GM19035 (cell line): Measurements from ENCODE around the gene TMEM252.

Source experiments
- ATAC-seq: cut with Tn5 transposase; IDR thresholded peaks from one replicate; pipeline ENCODE4 v1.9.1; 2021; ENCODE audit not compliant: unreplicated experiment

TMEM252 gene

GRCh38 chr9:68540712-68541535 lies at the start of gene TMEM252:
TSS of gene TMEM252 (minus strand) at chr9:68540883. CDS start at chr9:68540814, 69 bp downstream.
- no peak for ATAC-seq

GRCh38 chr9:68585034-68585761 lies 44.5 kb upstream of the TMEM252 start:
- ATAC-seq: no peak

DNA sequence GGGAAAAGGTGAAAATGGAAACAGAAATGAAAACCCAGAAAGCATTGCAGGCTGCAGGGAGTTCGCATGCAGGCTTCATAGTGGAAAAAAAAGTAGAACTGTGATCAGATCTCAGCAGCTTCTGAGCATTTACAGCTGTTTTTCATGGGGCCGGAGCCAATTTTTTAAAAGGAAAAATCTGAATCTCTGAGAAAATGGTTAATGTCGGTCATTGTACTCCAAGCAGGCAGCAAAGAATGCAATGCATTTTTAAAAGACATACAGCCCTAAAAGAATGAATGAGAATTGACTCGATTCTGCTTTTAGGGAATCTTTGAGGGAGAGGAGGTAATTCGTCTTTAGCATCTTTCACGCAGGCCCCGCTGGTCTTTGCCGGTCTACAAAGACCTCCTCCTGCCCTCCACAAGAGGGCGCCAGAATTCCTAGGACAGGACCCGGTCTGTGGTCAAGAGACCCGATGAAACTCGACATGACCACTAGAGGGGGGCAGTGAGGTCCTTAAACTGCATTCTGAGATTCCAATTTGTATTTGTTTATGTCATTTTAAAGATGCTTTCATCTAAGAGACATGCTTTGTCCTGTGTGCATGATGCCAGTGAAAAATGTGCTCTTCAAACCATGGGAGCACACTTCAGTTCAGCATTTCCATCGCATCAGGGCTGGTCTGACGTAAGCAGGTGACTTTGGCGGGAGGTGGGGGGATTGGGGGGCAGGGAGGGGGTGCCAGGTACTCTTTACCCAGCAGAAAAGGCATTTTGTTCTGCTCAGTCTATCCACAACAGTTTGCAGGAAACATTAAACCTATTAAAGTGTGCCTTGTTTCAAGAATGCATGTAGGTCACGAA lies 43.7 kb upstream of the TMEM252 start:
- peak; percentile 96 for ATAC-seq

GRCh38 chr9:68581696-68582095 lies 41.0 kb upstream of the TMEM252 start:
- ATAC-seq: no peak

GRCh38 chr9:68577774-68578591 lies 37.3 kb upstream of the TMEM252 start:
- ATAC-seq: peak; percentile 83

GRCh38 chr9:68575817-68576216 lies 35.1 kb upstream of the TMEM252 start:
- no peak for ATAC-seq

DNA sequence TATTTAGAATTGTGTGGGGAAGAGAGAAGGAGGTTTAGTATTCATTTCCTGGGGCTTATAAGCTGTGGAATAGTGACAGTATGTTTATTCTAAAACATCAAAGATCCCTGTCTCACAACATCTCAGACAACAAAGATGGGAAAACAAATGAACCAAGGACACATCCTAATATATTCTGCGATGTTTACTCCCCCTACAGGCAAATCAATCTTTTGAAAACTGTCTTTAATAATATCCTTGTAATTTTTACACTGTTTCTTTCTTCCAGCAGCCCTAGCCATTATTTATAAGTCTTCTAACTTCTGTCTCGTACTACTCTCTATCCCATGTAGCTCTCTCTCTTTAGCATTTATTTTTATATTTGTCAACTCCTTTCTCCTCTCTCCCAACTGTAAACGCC lies 33.5 kb upstream of the TMEM252 start:
- no peak for ATAC-seq

DNA sequence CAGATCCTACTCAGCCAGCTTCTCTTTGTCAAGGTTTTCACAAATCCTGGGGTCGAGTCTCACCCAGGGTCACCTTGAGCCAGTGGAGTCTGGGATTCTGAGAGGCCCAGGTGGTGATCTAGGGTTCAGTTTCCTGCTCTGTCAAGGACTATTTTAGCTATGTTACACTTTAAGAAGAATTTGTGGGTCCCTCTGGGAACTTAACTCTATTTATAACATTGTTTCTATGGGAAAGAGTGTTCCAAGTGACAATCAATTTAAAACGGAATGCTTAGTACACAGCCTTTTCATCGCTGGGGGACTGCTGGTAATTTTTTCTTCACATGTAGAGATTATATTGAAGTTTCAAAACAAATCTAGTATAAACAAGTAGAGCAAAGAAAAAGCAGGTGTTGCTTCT lies 26.9 kb upstream of the TMEM252 start:
- ATAC-seq: no peak

- no peak for ATAC-seq
Measured at GRCh38 chr9:68562461-68562860, 21.8 kb upstream of the TMEM252 start.

GRCh38 chr9:68560071-68560844 lies 19.6 kb upstream of the TMEM252 start:
- no peak for ATAC-seq

GRCh38 chr9:68558545-68558944 lies 17.9 kb upstream of the TMEM252 start:
- ATAC-seq: no peak

- ATAC-seq: no peak
Measured at GRCh38 chr9:68555437-68556150, 14.9 kb upstream of the TMEM252 start.

DNA sequence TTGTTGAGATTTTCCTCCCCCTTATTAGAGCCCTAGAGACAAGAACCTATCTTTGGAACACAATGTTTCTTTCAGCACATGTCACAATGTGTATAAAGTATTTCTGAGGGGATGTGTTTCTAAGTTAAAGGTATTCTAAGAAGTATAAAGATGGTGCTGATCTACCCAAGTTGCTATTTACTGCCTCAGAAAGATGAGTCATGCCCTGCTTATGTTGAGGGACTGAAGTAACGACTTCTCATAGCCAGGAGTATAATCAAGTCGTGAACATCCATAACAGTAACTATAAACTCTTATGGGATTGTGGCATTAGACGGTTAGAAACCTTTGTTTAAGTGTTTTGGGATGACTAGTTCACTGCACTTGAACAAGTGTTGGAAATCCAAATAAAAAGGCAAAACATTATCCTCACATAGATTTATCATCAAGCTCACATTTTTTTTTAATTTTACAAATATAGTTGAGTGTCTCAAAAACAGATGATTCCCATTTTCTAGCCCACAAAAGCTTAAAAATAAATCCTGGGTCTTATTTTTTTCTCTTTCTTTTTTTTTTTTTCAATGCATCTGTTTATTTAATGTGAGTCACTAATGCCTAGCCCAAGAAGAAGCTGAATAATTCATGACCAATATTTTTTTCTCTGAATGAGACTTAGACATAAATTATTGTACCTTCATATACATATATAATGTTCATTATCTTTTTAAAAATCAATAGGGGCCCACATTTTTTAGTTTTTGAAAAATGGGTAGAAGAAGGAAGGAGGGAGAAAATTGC lies 12.2 kb upstream of the TMEM252 start:
- ATAC-seq: no peak

- ATAC-seq: no peak
Measured at GRCh38 chr9:68551191-68551590, 10.5 kb upstream of the TMEM252 start.

DNA sequence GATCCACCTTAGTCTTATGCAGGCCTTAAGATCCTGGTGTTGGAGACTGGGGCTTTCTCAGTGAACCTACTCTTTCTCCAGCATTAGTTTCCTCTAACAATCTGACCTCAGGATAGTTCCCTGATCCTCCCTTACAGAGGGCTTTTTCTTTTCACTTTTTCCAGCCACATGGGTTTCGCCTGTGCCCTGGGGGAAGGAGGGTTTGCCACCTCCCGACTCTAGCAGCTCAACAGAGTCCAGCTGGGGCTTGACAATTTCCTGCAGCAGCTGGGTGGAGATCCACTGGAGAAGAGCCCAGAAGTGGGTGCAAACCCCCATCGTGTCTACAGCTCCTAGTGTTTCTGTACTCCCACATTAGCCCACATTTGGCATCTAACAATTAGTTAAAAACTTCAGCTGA lies 7.6 kb upstream of the TMEM252 start:
- no peak for ATAC-seq

DNA sequence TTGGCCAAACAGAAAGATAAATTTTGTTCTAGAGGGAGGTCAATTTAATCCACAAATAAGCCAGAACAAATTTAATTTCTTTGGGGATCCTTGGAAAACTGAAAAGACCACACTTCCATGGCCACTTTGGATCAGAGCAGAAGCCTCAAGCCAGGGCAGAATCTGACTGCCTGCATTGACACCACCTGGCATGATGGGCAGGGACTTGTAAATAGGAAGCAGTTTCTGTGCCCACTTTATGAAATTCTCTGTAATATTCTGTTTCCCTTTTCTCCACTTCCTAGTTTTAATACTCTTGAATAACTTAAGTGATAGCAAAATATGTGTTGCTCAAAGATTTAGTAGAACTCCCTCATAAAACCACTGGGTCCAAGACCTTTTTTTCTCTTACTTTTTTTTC lies 6.7 kb upstream of the TMEM252 start:
- ATAC-seq: no peak

DNA sequence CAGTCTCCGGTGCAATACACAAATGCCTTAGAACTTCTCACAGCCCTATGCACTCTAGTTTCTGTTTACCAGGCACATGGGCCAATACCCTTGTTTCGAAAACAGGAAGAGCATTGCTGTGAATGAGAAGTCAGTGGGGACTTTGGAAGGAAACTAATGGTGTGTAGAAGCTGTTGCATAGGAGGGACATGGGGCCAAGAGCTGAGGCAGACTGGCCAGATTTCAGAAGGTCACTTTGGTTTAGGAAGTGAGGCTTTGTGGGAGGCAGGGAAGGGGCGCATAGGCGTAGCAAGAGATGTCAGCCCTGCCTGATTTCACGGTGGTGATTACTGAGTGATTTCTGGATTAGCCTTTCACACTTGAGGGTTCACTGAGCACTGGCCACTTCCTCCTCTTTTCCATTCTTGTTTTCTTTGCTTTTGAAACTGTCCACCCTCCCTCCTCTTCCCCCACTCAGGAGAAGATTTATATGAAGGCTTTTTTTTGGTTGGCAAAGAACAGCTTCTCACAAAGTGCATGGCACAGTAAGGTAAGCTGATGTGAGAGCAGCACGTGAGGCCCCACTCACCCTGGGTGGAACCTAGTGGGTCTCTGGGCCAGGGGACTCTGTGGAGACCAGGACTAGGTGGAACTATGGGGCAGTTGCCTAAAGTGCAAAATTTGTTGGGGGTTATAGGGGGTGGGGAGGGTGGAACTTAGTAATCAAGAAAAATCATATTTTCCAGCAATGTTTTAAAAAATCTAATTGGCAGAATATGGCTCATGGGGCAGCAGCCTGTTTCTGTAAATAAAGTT lies 6.1 kb upstream of the TMEM252 start:
- ATAC-seq: peak; percentile 82
